GM21528 (cell line): ENCODE measurements around the gene RASAL2.
A peak's percentile ranks its signal among the peaks of the same experiment; 100 is the strongest.

ENCODE experiments used
- ATAC-seq: cut with Tn5 transposase; IDR thresholded peaks from one replicate; pipeline ENCODE4 v1.9.1; 2021; ENCODE audit warnings: mild to moderate bottlenecking, moderate library complexity; ENCODE audit not compliant: unreplicated experiment, low FRiP score

RASAL2 gene

GRCh38 chr1:178412400-178412770 lies 318.5 kb downstream of the RASAL2 start:
- ATAC-seq: peak; percentile 96

- no peak for ATAC-seq
These were observed 324.0 kb downstream of the RASAL2 start for GRCh38 chr1:178417858-178418257.

GRCh38 chr1:178418284-178418955 lies 324.5 kb downstream of the RASAL2 start:
- ATAC-seq: peak; percentile 87

- no peak for ATAC-seq
These were observed 340.5 kb downstream of the RASAL2 start for GRCh38 chr1:178434360-178434759.

GRCh38 chr1:178434899-178435435 lies 341.1 kb downstream of the RASAL2 start:
- no peak for ATAC-seq

GRCh38 chr1:178436899-178437298 lies 343.0 kb downstream of the RASAL2 start:
- ATAC-seq: no peak

- ATAC-seq: no peak
These were observed 344.5 kb downstream of the RASAL2 start for GRCh38 chr1:178438432-178438831.

- no peak for ATAC-seq
These were observed 349.0 kb downstream of the RASAL2 start for GRCh38 chr1:178442925-178443324.

- no peak for ATAC-seq
These were observed 357.0 kb downstream of the RASAL2 start for GRCh38 chr1:178450871-178451270.

- ATAC-seq: no peak
These were observed 357.6 kb downstream of the RASAL2 start for GRCh38 chr1:178451529-178451928.

GRCh38 chr1:178452013-178452412 lies 358.1 kb downstream of the RASAL2 start:
- no peak for ATAC-seq

- ATAC-seq: no peak
These were observed 362.6 kb downstream of the RASAL2 start for GRCh38 chr1:178456472-178456871.

GRCh38 chr1:178457651-178458050 lies 363.7 kb downstream of the RASAL2 start:
- no peak for ATAC-seq

- no peak for ATAC-seq
These were observed 364.3 kb downstream of the RASAL2 start for GRCh38 chr1:178458203-178458602.

GRCh38 chr1:178461104-178461503 lies 367.2 kb downstream of the RASAL2 start:
- no peak for ATAC-seq

GRCh38 chr1:178461701-178462100 lies 367.8 kb downstream of the RASAL2 start:
- no peak for ATAC-seq

GRCh38 chr1:178464141-178464540 lies 370.2 kb downstream of the RASAL2 start:
- ATAC-seq: no peak

GRCh38 chr1:178464566-178464965 lies 370.7 kb downstream of the RASAL2 start:
- no peak for ATAC-seq

- ATAC-seq: no peak
These were observed 371.1 kb downstream of the RASAL2 start for GRCh38 chr1:178465011-178465410.

- no peak for ATAC-seq
These were observed 373.9 kb downstream of the RASAL2 start for GRCh38 chr1:178467837-178468236.

- no peak for ATAC-seq
These were observed 376.6 kb downstream of the RASAL2 start for GRCh38 chr1:178470411-178470960.

- ATAC-seq: no peak
These were observed 378.6 kb downstream of the RASAL2 start for GRCh38 chr1:178472531-178472930.
